SK-N-SH treated with all-trans-retinoic acid at 6 μM for 48 hours (cell line): Measurements from ENCODE around the gene KCNH4.

Experiments used
- ARNTL ChIP-seq: fragments of 450-650 bp; formaldehyde crosslinking; IDR thresholded peaks from 2 replicates; pipeline ENCODE4 v1.5.0; 2020; ENCODE audit warnings: low read depth, mild to moderate bottlenecking, moderate library complexity, borderline replicate concordance
- CSRNP3 ChIP-seq: fragments of 250-450 bp; sonication (Bioruptor Pico); IDR thresholded peaks from 2 replicates; pipeline ENCODE4 v1.5.1; 2021; ENCODE audit warnings: mild to moderate bottlenecking, moderate library complexity
- ESRRG ChIP-seq: fragments of 250-450 bp; sonication (Bioruptor Pico); IDR thresholded peaks from 2 replicates; pipeline ENCODE4 v1.6.1; 2021; ENCODE audit warnings: mild to moderate bottlenecking
- ISL1 ChIP-seq: fragments of 250-450 bp; sonication (Bioruptor Pico); IDR thresholded peaks from 2 replicates; pipeline ENCODE4 v2.1.2; 2022; ENCODE audit warnings: mild to moderate bottlenecking, moderate library complexity
- PATZ1 ChIP-seq: fragments of 250-450 bp; sonication (Bioruptor Pico); IDR thresholded peaks from 2 replicates; pipeline ENCODE4 v1.8.0; 2020; ENCODE audit warnings: mild to moderate bottlenecking, moderate library complexity, borderline replicate concordance
- POU6F1 ChIP-seq: fragments of 250-450 bp; sonication (Bioruptor Pico); IDR thresholded peaks from 2 replicates; pipeline ENCODE4 v1.8.0; 2021; ENCODE audit warnings: low read depth, mild to moderate bottlenecking, moderate library complexity, borderline replicate concordance
- TOX ChIP-seq: fragments of 250-450 bp; sonication (Bioruptor Pico); IDR thresholded peaks from 2 replicates; pipeline ENCODE4 v1.8.0; 2021; ENCODE audit warnings: mild to moderate bottlenecking, moderate library complexity, borderline replicate concordance
- ZC3H10 ChIP-seq: fragments of 250-450 bp; sonication (Bioruptor Pico); IDR thresholded peaks from 2 replicates; pipeline ENCODE4 v1.5.1; 2021; ENCODE audit warnings: mild to moderate bottlenecking, moderate library complexity
- ZFP3 ChIP-seq: fragments of 250-450 bp; sonication (Bioruptor Pico); IDR thresholded peaks from 2 replicates; pipeline ENCODE4 v1.5.0; 2020; ENCODE audit warnings: mild to moderate bottlenecking, moderate library complexity
- ZFP30 ChIP-seq: fragments of 450-650 bp; formaldehyde crosslinking; IDR thresholded peaks from 2 replicates; pipeline ENCODE4 v1.5.0; 2022; ENCODE audit warnings: mild to moderate bottlenecking, moderate library complexity

GRCh38 chr17:42202159-42202558 lies 21.2 kb upstream of the KCNH4 start:
- TF ChIP-seq ZC3H10 (CRISPR knock-in tag) = no peak
- TF ChIP-seq PATZ1 (CRISPR knock-in tag) = no peak
- TF ChIP-seq ZFP3 = no peak
- TF ChIP-seq ARNTL (CRISPR knock-in tag) = no peak
- no peak for TF ChIP-seq POU6F1
- no peak for TF ChIP-seq ZFP30 (CRISPR knock-in tag)
- no peak for TF ChIP-seq TOX (CRISPR knock-in tag)
- TF ChIP-seq ESRRG (CRISPR knock-in tag) = no peak
- no peak for TF ChIP-seq ISL1 (CRISPR knock-in tag)
- no peak for TF ChIP-seq CSRNP3 (CRISPR knock-in tag)
